Activated CD4-positive, CD25-positive, alpha-beta regulatory T cell treated with anti-CD3 and anti-CD28 coated beads, Interleukin-2, amount 50 U/mL, for 16 hours (primary cell): ENCODE data around the gene MYBPH.

Experiments
- DNase-seq: peaks from one replicate; pipeline ENCODE4 v3.0.0-alpha.2; 2020; ENCODE audit warnings: low read depth, low spot score

MYBPH gene

DNA sequence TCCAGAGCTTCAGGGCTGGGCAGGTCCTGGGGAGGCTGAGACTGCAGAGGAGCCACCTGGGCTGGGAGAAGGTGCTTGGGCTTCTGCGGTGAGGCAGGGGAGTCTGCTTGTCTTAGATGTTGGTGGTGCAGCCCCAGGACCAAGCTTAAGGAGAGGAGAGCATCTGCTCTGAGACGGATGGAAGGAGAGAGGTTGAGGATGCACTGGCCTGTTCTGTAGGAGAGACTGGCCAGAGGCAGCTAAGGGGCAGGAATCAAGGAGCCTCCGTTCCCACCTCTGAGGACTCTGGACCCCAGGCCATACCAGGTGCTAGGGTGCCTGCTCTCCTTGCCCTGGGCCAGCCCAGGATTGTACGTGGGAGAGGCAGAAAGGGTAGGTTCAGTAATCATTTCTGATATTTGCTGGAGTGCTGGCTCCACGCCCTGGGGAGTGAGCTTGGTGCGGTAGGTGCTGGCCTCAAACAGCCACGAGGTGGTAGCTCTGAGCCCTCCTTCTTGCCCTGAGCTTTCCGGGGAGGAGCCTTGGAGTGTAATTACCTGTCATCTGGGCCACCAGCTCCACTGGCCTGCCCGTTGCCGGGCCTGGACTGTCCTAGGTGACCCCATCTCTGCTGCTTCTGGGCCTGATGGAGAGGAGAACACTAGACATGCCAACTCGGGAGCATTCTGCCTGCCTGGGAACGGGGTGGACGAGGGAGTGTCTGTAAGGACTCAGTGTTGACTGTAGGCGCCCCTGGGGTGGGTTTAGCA, 9.3 kb downstream of the MYBPH start:
- no peak for DNase-seq

DNA sequence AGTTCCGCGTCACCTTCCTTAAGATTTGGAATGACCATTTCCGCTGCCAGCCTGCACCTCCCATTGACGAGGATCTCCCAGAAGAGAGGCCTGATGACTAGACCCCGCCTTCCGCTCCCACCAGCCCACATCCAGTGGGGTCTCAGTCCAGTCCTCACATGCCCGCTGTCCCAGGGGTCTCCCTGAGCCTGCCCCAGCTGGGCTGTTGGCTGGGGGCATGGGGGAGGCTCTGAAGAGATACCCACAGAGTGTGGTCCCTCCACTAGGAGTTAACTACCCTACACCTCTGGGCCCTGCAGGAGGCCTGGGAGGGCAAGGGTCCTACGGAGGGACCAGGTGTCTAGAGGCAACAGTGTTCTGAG, 9.8 kb downstream of the MYBPH start:
- no peak for DNase-seq

DNA sequence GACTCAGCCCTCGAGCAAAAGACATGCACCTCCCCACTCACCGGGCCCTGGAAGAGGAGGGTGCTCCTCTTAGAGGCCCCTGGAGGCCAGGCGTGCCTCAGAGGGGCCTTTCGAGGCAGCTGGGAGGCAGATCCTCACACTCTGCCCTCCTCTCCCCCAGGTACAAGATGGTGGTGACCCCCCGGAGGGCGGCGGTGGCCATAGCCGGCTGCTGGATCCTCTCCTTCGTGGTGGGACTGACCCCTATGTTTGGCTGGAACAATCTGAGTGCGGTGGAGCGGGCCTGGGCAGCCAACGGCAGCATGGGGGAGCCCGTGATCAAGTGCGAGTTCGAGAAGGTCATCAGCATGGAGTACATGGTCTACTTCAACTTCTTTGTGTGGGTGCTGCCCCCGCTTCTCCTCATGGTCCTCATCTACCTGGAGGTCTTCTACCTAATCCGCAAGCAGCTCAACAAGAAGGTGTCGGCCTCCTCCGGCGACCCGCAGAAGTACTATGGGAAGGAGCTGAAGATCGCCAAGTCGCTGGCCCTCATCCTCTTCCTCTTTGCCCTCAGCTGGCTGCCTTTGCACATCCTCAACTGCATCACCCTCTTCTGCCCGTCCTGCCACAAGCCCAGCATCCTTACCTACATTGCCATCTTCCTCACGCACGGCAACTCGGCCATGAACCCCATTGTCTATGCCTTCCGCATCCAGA, 10.4 kb downstream of the MYBPH start:
- DNase-seq: no peak

DNA sequence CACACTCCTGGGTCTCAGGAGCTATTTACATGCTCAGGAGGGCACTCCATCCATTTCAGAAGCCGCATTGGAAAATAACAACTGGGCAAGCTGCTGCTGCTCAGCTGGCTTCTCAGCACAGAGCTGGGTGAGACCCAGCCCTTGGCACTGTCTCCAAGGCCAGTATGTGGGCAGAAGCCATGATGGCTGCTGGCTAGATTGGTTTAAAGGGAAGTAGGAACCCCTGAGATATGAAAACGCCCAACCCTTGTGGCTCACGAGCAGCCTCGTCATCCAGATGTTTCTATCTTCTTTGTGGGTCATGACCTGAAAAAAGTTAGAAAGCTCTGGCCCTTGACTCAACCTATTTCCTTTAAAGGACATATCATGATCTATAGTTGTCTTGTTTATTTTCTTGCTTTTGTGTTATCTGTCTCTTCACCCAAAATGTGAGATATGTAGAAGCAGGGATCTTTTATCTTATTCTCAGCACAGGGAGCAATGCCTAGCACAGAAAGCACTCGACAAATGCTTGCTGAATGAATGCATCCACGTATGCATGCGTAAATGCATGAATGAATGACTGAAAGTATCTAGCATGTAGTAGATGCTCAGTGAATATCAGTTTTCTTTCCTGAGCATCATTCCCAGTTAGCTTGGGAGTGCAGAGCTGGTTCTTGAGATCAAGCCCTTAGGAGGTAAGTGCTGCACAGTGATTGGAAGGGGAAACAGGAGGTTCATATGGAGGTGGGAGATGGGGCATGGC, 11.6 kb downstream of the MYBPH start:
- no peak for DNase-seq

DNA sequence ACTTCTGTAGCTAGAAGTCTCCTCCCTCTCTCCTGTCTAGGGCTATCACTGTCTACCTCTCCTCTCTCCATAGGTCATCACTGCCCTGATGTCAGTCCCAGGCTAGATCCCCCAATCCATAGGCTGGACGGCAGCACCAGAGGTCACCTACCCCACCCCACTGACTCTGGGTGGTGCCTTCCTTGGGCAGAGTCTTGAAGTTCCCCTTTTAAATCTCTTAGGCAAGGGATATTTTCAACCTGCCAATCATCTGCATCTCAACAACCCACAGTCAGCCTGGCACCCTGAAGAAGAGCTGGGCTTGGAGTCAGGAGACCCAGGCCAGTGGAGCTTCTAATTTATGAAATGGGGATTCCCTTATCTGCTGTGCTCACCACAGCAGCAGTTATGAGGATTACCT, 13.2 kb downstream of the MYBPH start:
- DNase-seq: no peak

DNA sequence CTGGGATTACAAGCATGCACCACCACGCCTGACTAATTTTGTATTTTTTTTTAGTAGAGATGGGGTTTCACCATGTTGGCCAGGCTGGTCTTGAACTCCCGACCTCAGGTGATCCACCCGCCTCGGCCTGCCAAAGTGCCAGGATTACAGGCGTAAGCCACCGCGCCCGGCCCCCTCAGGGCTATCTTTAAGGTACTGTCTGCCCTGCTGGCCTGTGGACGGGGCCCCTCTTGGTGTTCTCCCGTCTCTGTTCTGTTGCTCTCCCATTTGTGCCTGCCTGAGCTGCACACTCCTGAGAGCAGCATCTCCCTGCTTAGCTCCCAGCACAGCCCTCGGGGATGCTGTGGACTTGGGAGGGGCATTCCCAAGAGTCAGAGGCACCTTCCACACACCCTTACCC, 13.9 kb downstream of the MYBPH start:
- no peak for DNase-seq

DNA sequence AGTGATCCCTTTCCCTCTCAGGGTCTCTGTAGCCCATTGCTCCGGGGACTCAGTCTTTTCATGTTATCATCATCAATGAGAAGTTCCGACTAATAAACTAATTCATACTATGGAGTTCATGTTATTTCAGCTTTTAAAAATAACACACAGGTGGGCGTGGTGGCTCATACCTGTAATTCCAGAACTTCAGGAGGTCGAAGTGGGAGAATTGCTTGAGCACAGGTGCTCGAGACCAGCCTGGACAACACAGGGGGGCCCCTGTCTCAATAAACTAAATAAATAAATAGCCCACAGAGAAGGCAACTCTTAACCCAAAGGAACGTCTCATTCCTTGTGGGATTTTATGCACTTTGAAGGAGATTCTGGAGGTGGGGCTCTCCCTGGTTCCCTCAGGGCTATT, 14.5 kb downstream of the MYBPH start:
- no peak for DNase-seq

DNA sequence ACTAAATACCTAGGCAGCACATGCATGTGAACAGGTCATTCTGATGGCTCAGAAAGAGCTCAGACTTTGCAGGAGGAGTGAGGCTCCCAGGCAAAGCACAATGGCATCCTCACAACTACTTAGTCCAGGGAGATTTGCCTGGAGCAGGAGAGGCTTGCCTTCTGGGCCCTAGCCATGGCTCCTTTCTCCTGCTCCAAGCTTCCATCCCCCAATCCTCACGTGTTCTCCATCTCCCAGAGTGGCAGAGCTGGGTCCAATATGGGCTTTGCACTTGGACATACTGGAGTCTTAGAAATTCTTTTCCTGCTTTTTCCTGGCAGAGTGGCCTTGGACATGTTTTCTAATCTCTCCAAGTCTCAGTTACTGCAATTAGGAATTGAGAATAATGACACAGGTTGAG, 15.8 kb downstream of the MYBPH start:
- no peak for DNase-seq

DNA sequence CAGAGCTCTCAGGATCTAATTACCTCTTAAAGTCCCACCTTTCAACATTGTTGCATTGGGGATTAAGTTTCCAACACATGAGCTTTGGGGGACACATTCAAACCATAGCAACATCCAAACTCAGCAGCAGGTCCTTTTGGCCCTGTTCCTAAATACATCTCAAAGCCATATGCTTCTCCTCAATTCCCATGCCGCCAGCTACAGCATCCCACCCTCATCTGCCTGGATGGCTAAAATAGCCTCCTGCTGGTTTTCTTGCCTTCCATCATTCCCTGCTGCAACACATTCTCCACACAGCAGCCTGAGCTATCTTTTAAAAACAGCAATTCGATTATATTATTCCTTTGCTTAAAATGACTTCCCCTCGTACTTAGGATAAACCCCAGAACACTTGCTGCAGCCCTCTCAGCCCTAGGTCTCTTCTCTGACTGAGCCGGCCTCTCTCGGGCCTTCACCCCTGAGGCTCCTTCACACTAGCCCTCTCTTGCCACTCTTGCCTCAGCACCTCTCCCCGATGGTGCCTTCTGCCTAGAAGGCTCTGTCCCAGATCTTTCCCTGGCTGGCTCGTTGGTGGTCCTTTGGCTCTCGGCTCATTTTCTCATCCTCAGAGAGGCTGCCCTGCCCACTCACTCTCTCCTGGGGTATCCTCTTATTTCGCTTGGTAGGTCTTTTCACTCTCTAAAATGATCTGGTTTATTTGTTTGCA, 16.5 kb downstream of the MYBPH start:
- no peak for DNase-seq

DNA sequence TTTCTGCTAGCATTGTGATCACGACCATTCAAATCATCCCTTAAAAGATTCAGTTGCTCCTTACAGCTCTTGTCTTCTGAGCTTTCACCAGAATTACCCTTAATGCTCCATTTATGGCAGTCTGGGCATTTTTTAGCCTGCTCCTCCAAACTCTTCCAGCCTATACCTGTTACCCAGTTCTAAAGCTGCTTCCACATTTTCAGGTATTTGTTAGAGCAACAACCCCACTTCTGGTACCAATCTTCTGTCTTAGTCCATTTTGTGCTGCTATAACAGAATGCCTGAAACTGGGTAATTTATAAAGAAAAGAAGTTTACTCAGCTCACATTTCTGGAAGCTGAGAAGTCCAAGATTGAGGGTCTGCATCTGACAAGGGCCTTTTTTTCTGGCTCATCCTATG, 17.2 kb downstream of the MYBPH start:
- no peak for DNase-seq

DNA sequence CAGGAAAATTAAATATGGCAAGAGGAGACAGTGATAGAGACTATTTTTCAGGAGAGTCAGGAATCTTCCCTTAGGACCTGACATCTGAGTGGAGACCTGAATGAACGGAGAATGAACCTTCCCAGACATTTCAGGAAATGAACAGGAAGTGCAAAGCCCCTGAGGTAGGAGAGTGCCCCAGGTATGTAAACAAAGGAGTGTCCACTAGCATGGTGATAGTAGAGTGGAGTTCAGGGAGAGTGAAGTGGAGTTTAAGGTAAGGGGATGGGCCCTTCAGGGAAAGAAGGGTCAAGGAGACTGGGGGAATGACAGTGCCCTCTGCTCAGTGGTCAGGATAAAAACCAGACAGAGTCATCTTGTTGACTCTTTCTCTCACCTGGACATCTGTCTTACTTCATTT, 19.3 kb downstream of the MYBPH start:
- no peak for DNase-seq

DNA sequence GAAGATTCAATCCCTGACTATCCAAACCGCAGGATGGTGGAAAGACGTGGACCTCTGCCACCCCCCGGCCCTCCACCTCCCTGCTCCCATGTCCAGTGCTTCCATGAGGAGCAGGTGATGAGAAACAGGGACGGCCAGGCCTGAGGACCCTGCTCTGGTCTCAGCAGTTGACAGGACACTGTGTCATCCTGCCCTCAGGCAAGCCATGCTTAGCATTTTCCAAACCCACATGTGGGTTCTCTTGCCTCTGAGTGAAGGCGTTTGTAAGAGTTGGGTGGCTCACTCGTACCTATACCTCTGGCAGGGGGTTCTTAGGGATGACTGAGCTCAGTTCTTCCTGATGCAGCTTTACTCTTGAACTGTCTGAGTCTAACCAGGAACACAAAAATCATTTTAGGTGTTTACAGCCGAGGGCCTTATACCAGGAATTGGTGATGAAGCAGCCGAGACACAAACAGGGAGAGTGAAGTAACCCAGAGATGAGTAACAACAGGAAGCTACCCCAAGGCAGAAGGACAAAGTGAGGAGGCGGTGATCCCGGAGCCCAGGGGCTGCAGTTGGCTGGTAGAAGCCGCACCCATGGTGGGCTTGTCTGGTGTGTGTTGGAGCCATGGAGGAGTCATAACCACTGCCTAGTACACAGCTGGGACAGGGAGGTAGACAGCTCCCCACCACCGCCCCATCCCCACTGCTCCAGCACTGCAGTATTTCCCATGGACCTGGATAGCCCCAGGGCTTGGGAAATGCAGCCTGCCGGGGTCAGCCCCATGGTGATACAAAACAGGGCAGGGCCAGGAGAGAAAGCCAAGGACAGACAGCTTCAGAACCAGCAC, 21.4 kb downstream of the MYBPH start:
- no peak for DNase-seq

DNA sequence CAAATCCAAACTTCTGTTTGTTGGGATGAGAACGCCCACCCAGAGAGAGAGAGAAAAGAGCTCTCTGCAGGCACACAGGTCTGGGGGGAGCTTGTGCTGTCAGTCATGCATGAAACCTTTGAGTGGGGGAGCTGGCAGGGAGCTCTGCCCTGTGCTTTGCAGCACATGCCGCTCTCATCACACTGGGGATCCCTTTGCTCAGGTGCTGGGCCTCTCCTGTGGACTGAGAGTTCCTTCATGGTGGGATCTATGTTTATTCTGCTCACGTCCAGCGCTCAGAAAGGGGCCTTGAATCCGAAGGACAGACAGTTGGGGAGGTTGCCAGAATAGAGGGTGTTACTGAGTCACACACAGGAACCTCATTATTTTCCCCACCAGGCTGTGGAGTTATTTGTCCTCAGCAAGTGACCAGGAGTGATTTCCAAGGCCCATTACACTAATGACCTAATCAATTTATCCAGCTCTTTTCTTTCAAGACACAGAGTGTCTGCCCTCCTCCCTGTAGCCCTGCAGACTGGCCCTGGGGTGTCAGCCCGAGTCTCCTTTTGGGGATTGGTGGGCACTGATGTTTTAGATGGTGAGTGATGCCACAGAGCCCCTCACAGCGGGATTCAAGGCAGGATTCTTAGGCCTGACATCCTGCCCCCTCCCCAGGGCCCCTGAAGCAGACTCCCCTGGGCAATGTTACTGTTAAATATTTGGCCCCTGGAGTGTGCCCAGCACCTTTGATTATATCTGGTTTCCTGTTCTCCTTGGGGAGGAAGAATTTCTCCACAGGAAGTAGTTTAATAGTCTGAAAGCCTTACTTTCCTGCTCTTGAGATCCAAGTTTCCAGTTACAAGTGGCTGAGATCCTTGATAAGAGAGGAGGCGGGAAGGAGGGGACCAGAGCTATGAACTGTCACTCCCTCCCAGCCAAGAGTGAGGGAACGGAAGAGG, 22.3 kb downstream of the MYBPH start:
- no peak for DNase-seq

DNA sequence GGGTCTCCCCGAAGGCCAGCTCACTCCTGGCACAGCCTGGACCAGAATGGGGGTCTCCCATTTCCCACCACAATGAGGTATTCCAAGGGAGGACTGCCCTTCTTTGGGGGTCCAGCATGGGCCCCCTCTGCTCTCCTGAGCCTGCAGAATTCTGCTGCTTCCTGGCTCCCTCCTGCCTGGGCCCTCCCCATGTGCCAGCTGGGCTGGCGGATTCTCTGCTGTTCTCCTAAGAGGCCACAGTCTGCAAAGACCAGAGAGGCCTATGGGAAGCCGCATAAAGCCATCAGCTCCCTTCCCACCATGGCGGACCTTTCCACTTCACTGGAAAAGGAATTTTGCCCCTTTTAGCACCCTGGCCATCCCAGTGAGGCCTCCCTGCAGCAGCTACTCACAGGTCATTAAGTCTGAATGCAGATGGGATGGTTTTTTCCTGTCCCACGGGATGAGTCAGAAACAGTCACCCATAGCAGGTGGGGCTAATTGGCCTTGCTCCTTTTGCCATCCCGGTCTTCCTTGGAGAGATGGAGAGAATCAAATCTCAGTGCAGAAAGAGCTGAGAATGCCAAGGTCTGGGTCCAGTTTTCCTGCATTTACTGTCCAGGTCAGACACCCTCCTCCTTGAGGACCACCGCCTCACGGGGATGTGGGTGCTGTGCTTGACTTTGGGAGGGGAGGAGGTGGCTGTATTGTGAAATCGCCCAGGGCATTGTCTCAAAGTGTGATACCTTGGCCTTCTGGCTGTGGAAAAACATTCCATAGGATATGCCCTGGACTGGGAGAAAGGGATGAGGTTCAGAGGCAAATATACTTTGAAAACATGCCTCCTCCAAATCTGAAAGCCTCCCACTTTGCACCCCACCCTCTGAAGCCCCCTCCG, 23.2 kb downstream of the MYBPH start:
- DNase-seq: no peak

DNA sequence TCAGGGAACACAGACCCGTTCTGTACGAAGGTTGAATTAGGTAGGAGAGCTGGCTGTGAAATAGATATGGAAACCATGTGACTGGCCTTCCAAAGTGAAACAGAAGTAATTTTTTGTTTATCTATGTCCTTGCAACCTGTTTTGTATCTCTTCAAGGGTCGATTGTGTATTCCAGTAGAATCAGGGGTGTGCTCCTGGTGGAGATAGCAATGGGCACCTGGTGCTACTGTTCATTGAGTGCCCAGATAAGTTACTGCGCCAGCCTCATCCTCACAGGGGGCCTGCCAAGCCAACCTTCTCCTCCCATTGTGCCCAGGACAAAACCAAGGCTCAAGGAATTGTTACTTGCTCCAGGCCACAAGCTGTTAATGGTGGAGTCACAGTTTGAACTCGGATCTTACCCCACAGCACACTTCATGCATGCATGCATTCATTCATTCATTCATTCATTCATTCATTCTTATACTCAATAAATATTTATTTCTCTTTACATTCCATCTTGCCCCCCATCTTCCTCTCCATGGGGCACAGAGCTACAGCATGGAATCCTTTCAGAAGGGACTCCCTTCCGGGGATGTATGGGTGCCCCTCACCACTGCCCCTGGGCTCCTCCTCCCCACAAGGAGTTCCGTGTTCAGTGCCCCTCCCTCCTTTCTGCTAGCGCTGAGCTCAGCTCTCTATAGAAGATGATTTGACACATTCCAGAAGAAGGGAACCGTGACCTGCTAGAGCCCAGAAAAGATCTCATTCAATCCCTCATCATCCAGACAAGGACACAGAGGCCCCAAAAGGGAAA, 24.1 kb downstream of the MYBPH start:
- no peak for DNase-seq

DNA sequence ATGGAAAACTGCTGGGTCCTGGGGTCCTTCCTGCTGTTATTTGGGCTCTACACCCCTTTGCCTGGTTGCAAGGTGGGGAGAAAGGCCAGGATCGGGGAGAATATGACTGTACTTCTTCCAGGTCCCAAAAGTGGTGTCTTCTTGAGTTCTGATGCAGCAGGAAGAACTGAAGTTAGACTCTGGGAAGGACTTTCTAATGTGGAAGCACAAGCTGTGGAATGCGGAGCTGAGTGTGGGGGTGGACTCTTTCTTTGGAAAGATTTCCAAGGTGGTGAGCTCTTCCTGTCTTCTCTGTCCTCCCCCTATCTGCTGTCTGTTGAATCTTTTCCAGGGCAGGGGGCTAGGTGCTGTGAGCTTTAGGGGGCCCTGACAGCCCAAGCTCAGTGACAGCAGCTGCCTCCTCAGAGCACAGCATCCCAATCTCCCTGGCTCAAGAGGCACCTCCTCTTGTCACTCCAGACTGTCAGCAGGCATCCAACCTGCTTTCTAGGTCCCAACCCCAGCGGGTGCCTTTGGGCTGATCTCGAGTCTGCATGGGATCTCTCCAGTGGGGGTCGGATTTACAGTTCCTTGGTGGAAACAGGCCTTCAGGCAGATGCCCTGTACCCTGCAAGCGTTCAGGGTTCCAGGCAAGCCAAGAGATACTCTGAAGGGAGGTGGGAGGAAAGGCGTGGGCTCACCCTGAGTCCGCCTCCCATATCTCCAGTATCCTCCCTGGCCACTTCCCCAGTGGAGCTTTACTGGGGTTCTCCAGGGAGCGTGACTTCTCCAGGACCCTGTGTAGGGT, 24.9 kb downstream of the MYBPH start:
- no peak for DNase-seq

DNA sequence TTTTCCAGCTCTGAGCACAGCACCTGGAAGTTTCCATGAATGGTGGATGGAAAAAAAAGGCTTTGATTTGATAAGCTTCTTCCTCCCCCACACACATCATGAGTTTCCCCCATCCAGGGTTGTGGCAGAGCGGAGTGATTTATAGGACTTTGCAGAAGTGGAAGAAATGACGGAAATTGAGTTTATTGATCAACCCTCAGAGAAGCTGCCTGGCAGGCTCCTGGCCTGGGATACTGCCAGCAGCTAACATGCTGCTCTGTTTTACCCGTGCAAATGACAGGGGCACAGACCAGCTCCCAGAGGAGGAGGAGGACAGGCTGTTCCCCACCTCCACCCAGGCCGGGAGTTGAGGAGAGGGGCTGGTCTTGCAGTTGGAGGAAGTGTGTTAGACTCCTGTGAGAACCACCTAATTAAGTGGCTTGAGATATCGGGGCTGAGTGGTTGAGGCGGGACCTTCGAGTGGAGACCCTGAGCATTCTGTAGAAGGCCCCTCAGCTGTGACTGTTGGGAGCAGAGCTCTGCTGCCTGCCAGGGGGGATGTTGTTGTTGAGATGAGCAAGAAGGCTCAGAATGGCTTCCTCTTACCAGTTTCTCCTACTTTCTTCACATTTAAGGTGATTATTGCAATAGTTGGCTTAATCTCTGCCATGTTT, 26.3 kb downstream of the MYBPH start:
- DNase-seq: no peak
